LNCaP clone FGC (cell line): ENCODE data around the gene COMMD7.

Experiments
- DNase-seq: peaks from one replicate; pipeline ENCODE4 v3.0.0-alpha.2; 2011; ENCODE audit warnings: low read depth
- H3K4me3 ChIP-seq: 2 replicates; pipeline ENCODE4 v1.5.1; 2011; ENCODE audit warnings: mild to moderate bottlenecking, low read depth, low read length, control low read depth
- TF ChIP-seq, protein P1 (sequence below): IDR thresholded peaks from 2 replicates; pipeline ENCODE4 v1.5.1; 2012; ENCODE audit warnings: mild to moderate bottlenecking; ENCODE audit not compliant: control insufficient read depth, insufficient read depth; ENCODE audit errors: extremely low read depth

Gene COMMD7

DNA sequence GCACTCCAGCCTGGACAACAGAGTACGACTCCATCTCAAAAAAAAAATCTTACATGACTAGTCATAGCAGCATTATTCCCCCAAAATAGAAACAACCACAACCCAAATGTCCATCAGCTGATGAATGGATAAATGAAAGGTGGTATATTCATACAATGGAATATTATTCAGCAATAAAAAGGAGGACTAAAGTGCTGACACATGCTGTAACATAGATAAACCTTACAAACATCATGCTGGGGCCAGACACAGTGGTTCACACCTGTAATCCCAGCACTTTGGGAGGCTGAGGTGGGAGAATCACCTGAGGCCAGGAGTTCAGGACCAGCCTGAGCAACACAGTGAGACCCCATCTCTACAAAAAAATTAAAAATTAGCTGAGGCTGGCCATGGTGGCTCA, 86.4 kb downstream of the COMMD7 start:
- H3K4me3 ChIP-seq: no peak overlapping the region
- DNase-seq: no peak
- TF ChIP-seq, protein P1, sequence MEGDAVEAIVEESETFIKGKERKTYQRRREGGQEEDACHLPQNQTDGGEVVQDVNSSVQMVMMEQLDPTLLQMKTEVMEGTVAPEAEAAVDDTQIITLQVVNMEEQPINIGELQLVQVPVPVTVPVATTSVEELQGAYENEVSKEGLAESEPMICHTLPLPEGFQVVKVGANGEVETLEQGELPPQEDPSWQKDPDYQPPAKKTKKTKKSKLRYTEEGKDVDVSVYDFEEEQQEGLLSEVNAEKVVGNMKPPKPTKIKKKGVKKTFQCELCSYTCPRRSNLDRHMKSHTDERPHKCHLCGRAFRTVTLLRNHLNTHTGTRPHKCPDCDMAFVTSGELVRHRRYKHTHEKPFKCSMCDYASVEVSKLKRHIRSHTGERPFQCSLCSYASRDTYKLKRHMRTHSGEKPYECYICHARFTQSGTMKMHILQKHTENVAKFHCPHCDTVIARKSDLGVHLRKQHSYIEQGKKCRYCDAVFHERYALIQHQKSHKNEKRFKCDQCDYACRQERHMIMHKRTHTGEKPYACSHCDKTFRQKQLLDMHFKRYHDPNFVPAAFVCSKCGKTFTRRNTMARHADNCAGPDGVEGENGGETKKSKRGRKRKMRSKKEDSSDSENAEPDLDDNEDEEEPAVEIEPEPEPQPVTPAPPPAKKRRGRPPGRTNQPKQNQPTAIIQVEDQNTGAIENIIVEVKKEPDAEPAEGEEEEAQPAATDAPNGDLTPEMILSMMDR: no peak

GRCh38 chr20:32655903-32656512, 87.3 kb downstream of the COMMD7 start:
- no peak overlapping the region for H3K4me3 ChIP-seq
- TF ChIP-seq, protein P1: no peak
- no peak for DNase-seq

DNA sequence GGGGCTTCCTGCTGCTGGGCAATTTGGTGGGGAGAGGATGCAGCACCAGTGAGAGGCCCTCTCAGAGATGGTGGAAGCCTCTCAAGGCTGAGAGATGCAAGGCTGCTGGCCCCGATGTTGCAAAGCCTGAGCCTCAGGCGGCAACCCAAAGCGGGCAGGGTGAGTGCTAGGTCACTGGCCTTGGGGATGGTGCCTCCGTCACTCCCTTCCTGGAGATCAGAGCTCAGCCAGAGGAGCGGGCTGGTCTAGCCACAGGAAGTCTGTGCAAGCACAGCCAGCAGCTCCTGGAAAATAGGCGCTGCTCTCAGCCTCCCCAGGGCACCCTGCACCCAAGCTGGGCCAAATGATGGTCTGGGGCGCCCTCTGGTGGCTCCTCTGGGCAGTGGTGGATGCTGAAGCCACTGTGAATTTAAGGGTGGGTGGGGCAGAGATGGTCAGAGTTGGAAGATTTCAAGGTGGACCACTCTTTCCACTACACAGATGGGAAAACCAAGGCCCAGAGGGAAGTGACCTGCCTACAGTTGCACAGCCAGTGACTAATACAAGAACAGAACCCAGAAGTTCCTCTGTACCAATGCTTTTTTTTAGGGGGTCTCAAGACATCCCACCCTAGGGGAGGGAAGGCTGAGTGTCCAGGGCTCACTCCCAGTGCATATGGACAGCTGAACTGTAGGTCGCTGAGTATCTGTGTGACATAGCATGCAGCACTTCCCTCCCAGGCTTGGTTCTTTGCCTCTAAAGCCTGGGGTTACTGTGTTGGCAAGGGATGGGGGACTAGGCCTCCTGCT, 90.3 kb downstream of the COMMD7 start:
- TF ChIP-seq, protein P1: peak; percentile 99
- DNase-seq: no peak
- no peak overlapping the region for H3K4me3 ChIP-seq
